HG02623 (cell line): ENCODE results near the gene ETV3.
A peak's percentile ranks its signal among the peaks of the same experiment; 100 is the strongest.

Experiments used
- ATAC-seq: cut with Tn5 transposase; IDR thresholded peaks from one replicate; pipeline ENCODE4 v1.9.1; 2021; ENCODE audit warnings: moderate library complexity; ENCODE audit not compliant: unreplicated experiment

ETV3 gene

GRCh38 chr1:157140063-157140588 is 1.9 kb upstream of the ETV3 start:
- no peak for ATAC-seq

GRCh38 chr1:157139052-157139715 is 989 bp upstream of the ETV3 start:
- no peak for ATAC-seq

- peak; percentile 19 for ATAC-seq
Measured at GRCh38 chr1:157137408-157138219, 581 bp downstream of the ETV3 start.

GRCh38 chr1:157137046-157137407 is 1.2 kb downstream of the ETV3 start:
- no peak for ATAC-seq

GRCh38 chr1:157136133-157136532 is 2.1 kb downstream of the ETV3 start:
- no peak for ATAC-seq

- ATAC-seq: no peak
Measured at GRCh38 chr1:157135646-157136045, 2.5 kb downstream of the ETV3 start.

DNA sequence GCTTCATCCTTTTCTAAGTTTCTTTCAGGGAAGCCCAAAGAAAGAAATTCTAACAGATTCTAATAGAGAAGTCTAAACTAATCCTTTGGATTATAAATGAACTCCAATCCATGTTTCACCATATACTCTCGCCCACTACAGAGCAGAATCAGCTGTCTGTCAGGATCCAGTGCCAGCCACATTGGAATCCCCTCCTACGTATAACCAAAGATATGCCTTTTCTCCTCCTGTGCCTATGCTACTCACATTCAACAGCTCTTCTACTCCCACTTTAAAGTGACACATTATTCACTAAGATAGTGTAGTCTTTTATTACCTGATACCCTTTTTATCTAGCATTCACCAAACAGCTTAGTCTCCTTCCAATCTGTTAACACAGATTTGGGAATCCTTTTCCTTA is 3.1 kb downstream of the ETV3 start:
- no peak for ATAC-seq

DNA sequence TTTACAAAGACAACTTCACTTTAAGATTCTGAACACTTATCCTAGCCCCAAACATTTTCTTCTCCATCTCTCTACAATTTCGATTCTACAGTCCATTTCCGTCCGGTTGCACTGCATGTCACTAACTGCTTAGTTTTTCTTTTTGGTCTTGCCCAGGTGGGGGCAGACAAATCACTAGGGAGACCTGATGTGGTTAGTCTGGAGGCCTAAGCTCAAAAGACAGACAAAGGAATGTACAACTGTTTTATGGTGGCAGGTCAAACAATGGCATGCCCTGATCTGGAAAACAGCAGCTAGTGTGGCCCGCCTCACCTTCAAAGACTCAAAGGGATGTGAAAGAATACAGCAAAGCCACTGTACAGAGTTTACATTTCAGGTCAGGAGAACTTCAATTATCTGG is 3.8 kb downstream of the ETV3 start:
- ATAC-seq: no peak

DNA sequence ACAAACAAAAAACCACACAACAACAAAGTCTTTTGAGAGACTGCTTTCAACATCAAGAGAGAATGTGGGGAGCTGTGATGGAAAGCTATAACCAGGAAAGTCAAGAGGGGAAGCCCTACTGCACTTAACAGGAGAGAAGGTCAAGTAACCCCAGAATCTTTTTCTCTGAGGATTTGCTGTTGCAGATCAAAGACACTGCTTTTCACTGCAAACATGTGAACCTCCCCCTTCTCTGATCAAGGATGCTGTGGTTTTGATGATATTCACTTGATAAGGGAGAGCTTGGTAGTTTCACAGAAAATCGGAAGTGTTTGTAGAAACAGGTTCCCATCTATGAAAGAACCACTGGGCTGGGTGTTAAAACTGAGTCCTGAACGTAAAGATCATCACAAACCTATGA is 4.8 kb downstream of the ETV3 start:
- no peak for ATAC-seq

DNA sequence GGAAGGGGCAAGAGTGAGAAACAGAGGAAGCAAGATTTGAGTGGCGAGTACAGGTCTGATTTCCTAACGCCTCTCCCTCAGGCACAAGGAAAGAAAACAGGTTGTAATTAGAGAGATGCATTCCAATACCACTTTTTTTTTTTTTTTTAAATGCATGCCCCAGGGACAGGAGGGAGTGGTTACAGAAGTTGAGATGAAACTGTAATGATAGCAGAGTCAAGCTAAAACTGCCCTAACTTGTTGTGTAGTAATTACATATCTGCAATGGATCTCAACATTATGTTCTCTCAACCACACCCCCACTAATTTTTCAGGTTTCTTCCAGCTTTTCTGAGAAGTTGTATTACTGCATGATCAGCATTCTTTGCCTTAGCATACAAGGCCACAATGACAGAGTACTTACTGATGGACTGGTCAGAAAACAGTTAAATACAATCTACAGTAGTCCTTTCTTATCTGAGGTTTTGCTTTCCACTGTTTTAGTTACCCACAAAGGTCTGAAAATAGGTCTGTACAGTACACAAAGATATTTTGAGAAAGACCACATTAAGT is 5.5 kb downstream of the ETV3 start:
- ATAC-seq: no peak

DNA sequence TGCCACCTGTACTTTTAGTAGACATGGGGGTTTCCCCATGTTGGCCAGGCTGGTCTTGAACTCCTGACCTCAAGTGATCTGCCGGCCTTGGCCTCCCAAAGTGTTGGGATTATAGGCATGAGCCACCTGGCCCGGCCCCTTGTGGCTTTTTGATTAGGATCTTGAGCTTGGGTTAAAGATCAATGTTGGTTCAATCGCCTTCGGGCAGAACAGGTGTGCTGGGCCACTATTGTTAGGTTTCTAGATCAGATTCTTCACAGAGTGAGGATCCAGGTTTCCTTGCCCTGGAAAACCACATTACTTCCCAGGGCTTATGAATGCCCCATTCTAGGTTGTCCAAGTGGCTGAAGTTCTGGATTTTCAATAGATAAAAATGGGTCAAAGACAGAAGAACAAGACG is 6.1 kb downstream of the ETV3 start:
- no peak for ATAC-seq

GRCh38 chr1:157131281-157131680 is 6.9 kb downstream of the ETV3 start:
- ATAC-seq: no peak

GRCh38 chr1:157124855-157125254 is 13.3 kb downstream of the ETV3 start:
- no peak for ATAC-seq

DNA sequence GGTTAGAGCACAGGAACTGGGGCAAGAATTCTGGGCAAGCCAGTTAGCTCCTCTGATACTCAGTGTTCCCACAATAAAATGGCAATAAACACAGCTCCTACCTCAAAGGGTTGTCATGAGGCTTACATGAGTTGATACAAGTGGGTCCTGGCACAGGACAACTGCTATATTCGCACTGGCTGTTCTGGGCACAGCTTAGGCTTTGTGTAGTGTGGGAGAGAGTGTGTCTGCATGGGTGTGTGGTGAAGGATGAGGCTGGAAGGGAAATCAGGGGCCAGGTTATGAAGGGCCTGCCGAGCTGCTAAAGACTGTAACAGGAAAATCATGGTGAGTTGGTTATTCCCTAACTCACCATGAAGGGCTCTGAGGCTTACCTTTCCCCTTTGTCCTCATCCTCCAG is 18.7 kb downstream of the ETV3 start:
- no peak for ATAC-seq

GRCh38 chr1:157119008-157119407 is 19.2 kb downstream of the ETV3 start:
- no peak for ATAC-seq

- ATAC-seq: no peak
Measured at GRCh38 chr1:157117527-157118057, 20.6 kb downstream of the ETV3 start.

DNA sequence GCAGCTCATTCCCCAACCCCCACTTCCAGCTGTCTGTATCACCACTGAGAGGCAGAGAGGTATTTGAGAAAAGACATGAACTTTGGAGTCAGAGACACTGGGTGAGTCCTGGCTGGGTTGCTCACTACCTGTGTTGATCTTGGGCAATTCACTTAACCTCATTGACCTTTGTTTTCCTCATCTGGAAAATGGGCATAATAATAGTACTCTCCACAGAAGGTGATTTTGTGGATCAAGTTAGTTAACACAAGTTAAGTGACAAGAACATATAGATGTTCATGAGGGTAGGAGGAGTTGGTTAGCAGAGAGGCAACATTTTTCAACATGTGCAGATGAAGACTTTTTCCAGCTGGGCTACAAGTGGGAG is 21.5 kb downstream of the ETV3 start:
- no peak for ATAC-seq

GRCh38 chr1:157115851-157116736 is 22.1 kb downstream of the ETV3 start:
- ATAC-seq: no peak

GRCh38 chr1:157115429-157115838 is 22.8 kb downstream of the ETV3 start:
- no peak for ATAC-seq

DNA sequence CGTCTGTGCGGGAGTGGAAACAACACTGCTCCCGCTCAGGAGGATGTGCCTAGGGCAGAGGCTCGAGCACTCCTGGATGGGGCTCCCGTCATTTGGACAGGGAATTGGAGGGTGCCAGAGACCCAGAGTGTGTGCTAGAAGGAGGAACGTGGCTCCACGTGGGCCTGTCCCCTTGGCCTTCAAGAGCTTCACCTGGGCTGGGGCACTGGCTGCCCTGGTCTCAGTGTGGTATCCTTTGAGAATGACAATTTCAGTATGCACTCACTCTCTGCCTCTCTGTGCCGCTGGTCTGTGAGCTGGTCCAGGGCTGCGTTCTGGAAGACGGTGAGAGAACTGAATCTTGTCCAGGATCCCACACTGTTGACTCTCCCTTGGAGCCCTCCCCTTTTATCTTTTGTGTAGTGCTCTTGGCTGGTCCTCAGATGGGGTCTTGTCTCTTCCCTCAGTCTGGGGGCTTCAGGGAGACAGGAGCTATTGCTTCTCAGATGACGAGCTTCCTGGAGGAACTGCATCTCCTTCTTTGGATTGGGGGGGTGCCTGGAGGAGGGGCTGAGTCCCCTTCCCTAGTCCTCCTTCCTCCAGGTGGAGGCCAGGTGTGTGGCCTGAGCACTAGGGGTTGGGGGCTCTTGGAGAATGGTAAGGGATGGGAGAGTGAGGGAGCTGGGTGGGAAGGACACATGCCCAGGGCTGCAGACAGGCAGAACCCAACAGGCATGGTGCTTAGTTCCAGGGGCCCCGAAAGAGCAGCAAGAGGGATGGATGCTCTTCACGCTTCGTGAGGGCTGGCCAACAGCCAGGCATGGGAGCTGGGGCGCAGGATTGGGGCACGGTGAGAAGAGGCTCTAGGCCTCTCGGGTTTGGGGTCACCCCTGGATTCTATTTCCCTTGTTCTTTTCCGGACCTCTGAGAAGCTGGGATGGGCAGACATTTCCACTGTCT is 23.7 kb downstream of the ETV3 start:
- ATAC-seq: no peak
